Retina (tissue), 1 donor: ENCODE results near the gene NKRF.
A peak's percentile ranks its signal among the peaks of the same experiment; 100 is the strongest.
"Not testable (repeated sequence)": the region's sequence is repeated elsewhere in the genome, so short reads cannot be mapped to it uniquely, and the experiment has no call there.

ENCODE experiments used
- DNase-seq: peaks from one replicate; pipeline ENCODE4 v3.0.0-alpha.2; 2016

Gene NKRF

DNA sequence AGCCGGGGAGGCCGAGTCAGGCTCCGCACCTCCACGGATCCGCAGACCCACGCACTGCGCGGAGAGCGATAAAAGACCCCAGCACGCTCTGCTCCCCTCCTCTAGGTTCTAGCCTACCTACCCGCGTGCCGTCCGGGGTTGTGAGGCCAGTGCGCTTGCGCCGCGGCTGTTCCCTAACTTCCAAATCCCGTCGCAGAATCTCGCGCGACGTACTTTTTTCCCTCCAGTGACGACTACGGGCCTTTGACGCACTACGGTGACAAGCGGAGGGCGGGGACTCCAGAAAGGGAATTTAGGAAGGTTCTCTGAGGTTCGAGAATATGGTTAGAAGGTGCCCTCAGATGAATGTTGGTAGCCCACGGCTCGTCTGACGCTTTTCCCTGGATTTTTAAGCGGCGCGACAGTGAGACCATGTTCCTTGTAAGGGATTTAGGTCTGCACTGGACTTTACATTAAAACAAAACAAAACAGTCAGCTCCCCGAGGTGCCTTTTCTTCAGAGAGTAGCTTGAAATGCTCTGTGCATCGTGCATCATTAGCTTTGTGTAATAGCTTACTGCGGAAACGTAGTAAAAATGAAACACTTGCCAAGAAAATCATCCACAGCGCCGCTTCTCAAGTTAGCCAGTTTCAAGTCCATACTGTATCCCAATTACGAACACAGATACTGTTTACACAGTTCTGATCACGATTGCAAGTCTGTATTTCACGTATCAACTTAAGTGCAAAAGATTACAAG is at the start of gene NKRF:
TSS of gene NKRF (minus strand) at position 145 of the 738 bp plus-strand sequence.
- DNase-seq, result peak; percentile 92

DNA sequence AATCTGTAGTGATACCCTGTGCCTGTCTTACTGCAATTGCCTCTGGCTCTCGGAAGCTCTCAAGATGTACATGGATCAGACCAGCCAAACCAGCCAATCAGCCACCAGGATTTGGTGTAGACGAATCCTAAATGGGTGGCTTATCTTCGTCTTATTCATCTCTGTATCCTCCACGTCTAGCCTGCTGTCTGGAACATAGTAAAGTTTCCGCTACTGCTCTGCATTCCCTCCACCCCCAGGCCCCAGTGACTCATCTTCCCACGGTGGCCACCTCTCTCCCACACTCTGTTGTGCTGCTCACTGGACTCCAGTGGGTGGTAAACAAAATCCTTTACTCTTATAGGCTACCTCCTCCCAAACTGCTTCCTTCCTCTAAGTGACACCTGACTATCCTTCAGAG is 48.9 kb upstream of the NKRF start:
- no peak for DNase-seq

GRCh38 chrX:119654112-119654531 is 47.9 kb upstream of the NKRF start:
- peak; percentile 69 for DNase-seq

GRCh38 chrX:119648421-119648775 is 42.2 kb upstream of the NKRF start:
- no peak for DNase-seq

GRCh38 chrX:119647552-119648420 is 41.6 kb upstream of the NKRF start:
- DNase-seq, result no peak

GRCh38 chrX:119647089-119647488 is 40.9 kb upstream of the NKRF start:
- no peak for DNase-seq

DNA sequence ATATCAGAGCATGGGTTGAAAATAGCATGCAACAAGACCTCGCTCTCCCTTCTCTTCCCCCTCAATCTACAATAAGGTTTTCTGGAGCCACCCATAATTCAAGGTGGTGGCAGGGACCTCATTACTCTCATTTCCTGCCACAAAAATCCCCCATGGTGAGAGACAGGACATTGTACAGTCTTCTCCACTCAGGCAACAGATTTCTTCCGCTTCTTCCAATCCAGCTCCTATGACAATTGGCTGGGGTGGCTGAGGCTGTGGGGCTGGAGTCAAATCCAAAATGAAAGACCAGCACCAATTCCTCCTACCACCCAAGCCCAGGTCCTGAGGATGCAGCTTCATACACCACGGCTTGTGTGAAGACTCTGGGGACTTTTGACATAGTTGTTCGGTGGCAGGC is 40.3 kb upstream of the NKRF start:
- no peak for DNase-seq

DNA sequence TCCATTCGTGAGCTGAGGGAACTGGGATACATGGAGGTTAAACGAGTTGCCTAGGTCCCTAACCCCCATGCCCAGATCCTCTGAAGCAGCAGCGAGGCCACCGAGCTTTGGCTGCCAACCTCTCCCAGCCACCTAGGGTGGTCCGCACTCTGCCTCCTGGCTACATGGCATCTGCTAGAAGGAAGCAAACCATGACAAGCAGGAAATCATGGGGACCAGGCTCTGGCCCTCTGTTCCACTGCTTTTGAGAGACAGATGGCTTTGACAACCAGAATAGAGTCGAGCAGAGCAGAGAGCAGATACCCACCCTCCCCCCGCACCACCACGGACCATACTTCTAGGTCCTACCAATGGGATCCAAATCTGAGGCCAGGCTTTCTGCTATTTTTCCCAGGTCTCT is 37.5 kb upstream of the NKRF start:
- no peak for DNase-seq

DNA sequence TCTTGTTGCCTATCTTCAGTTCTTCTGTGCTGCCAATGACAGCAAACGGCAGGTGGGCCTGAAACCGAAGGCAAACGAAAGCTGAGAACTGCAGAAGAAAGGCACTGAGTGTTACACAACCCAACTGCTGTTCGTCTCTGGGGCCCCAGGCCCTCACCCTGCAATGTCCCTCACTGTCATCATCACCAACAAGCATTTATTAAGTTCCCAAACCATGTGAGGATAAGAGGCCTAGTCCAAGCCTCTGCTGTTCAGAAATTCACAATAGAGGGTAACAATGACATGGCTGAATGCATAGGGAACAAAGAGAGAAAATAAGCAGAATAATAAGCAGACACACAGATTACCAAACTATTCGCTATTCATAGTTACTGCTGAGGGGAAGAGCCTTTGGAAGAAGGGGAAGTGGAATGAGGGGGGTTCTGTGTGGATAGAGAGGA is 34.5 kb upstream of the NKRF start:
- DNase-seq, result peak; percentile 4

GRCh38 chrX:119638725-119639471 is 32.7 kb upstream of the NKRF start:
- no peak for DNase-seq

DNA sequence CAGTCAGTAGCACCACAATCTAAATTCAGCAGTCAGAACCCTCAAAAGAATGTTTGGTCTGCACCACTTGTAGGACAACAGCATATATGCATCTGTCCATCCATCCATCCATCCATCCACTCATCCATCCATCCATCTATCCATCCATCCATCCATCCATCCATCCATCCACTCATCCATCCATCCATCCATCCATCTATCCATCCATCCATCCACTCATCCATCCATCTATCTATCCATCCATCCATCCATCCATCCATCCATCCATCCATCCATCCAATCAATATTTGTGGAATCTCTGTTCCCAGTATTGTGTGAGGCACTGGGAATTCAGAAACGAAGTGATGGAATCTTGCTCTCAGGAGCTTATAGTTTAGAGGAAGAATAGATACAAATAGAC is 31.2 kb upstream of the NKRF start:
- not testable (repeated sequence) for DNase-seq

DNA sequence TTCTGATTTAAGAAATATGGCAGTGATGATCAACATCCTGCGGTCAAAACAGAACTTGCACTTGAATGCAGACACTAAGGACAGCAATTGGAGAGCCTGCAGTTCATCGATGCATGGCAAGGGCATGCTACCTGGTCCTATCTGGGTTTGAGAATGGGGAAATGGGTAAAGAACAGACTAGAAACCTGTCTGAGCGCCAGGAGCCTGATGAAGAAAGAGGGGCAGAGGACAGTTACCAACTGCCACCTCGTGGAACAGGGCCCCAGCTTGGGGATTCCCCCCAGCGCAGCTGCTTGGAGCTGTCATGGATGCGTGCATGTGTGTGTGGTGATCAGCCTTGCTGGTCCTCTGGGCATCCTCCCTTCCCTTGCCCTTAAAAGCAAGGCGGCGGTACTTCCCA is 30.2 kb upstream of the NKRF start:
- no peak for DNase-seq

GRCh38 chrX:119635799-119636198 is 29.6 kb upstream of the NKRF start:
- DNase-seq, result no peak

DNA sequence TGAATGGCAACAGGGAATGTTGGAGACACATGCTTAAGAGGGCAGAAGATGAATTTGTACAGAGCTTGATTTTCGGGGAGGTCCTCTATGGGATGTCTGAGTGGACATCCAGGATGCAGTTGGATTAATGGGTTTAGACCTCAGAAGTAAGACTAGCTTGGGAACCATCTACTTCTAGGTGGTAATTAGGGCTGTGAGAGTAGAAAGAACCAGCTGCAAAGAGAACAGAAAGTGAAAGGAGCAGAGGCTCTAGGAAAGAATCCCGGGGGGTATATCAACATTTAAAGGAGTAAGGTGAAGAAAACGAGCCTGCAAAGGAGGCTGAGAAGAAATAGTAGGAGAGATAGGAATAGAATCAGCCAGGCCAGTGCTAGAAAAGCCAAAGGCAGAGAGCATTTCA is 29.0 kb upstream of the NKRF start:
- DNase-seq, result no peak

- DNase-seq, result no peak
These were observed 19.6 kb upstream of the NKRF start for GRCh38 chrX:119625843-119626242.

DNA sequence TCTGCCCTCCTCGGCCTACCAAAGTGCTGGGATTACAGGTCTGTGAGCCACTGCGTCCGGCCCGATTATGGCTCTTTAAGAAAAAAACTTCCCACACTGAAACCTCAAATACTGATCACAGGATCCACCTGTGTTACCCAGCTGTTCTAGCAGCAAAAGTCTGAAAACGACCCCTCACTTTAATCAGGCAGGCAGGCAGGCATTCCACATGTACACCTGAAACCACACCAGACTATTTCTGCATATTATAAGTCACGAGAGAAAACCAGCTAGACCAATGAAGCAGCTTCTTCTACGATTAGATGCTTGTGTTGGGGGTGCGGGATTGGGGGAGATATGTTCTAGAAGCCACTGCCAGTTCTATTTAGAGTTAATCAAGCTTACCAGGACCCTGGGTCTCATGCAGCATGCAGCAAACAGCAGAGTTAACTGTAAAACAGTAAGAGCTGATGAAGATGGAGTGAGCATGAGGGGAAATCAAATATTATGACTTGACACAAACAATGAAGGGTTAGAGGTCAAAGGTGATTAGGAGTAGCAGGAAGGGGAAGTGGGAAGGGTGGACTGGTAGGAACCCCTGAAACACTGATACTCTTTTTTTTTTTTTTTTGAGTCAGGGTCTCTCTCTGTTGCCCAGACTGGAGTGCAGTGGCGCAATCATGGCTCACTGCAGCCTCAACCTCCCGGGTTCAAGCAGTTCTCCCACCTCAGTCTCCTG is 18.9 kb upstream of the NKRF start:
- no peak for DNase-seq

DNA sequence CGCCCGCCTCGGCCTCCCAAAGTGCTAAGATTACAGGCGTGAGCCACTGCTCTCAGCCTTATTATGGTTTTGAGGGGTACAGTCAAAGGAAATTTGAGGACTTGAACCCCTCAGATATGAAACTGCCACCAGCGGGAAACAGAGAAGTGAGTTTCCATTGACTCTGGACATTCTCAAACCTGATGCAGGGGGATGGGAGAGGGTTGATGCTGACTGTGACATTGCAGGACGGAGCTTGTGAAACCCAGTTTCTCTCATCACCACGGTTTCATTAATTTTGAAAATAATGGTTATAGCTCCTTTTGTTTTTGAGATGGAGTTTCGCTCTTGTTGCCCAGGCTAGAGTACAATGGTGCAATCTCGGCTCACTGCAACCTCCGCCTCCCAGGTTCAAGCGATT is 18.2 kb upstream of the NKRF start:
- DNase-seq, result no peak

- no peak for DNase-seq
These were observed 16.4 kb upstream of the NKRF start for GRCh38 chrX:119622356-119623232.

- DNase-seq, result no peak
These were observed 12.2 kb upstream of the NKRF start for GRCh38 chrX:119618439-119618838.

- DNase-seq, result no peak
These were observed 11.4 kb upstream of the NKRF start for GRCh38 chrX:119617517-119618164.

- DNase-seq, result no peak
These were observed 8.6 kb upstream of the NKRF start for GRCh38 chrX:119614776-119615175.
